SK-N-SH (cell line): Measurements from ENCODE around the gene DSCAML1. TPM values are rescaled to one million over a fixed set of nuclear protein-coding genes. Genes with fewer than 3 reads are reported as not detected.
A peak's percentile ranks its signal among the peaks of the same experiment; 100 is the strongest.

ENCODE experiments used
- CTCF ChIA-PET: fragments of 300-600, 350-600 bp; formaldehyde crosslinking; extraction: SDS; loops from one replicate; lab custom pipeline; 2021; lab: Yijun Ruan, JAX
- POLR2A ChIA-PET: fragments of 350-600 bp; sonication (Branson Sonifier 250); formaldehyde crosslinking; extraction: SDS; loops from one replicate; lab custom pipeline; 2020; ENCODE audit warnings: antibody characterized with exemption, inconsistent platforms; lab: Yijun Ruan, JAX
- DNase-seq: peaks from one replicate; pipeline ENCODE4 v3.0.0; 2012
- H2AFZ ChIP-seq: fragments of 200-600 bp; sonication (generic); 2 replicates; pipeline ENCODE4 v1.8.1; 2016; ENCODE audit warnings: antibody characterized with exemption, mild to moderate bottlenecking, low read depth
- H3F3A ChIP-seq: fragments of 200-600 bp; sonication (generic); replicated peaks from 2 replicates; pipeline ENCODE3; 2016; ENCODE audit warnings: antibody characterized with exemption, mild to moderate bottlenecking; ENCODE audit not compliant: insufficient read depth
- H3K27ac ChIP-seq, 2 experiments: fragments of 200-500 bp in 1 of 2; fragments of 200-600 bp in 1 of 2; sonication (Bioruptor generic) in 1 of 2; sonication (generic), shearing (Covaris generic) in 1 of 2; 2 replicates each; pipeline versions ENCODE4 v1.5.1 to v1.6.1; 2014 to 2016; ENCODE audit warnings: low read depth in 2 of 2, inconsistent platforms in 1 of 2, low read length in 1 of 2, mild to moderate bottlenecking in 1 of 2, mixed read lengths in 1 of 2
- H3K27me3 ChIP-seq: fragments of 200-600 bp; sonication (generic), shearing (Covaris generic); 2 replicates; pipeline ENCODE4 v1.6.1; 2016; ENCODE audit warnings: mixed run types; ENCODE audit not compliant: insufficient read depth
- H3K36me3 ChIP-seq, 2 experiments: fragments of 200-500 bp in 1 of 2; fragments of 200-600 bp in 1 of 2; sonication (Bioruptor generic) in 1 of 2; sonication (generic) in 1 of 2; replicated peaks in 1 of 2; 2 replicates each; pipeline versions ENCODE3 to v1.5.1; 2014 to 2016; ENCODE audit warnings: low read length in 1 of 2, mild to moderate bottlenecking in 1 of 2; ENCODE audit not compliant: insufficient read depth in 2 of 2, control insufficient read depth in 1 of 2
- H3K4me1 ChIP-seq, 2 experiments: fragments of 200-500 bp in 1 of 2; fragments of 200-600 bp in 1 of 2; sonication (Bioruptor generic) in 1 of 2; sonication (generic), shearing (Covaris generic) in 1 of 2; 2 replicates each; pipeline versions ENCODE4 v1.5.1 to v1.6.1; 2014 to 2016; ENCODE audit warnings: low read depth in 1 of 2, low read length in 1 of 2, mixed run types in 1 of 2; ENCODE audit not compliant: insufficient read depth in 2 of 2, control insufficient read depth in 1 of 2
- H3K4me2 ChIP-seq: fragments of 200-600 bp; sonication (generic), shearing (Covaris generic); 2 replicates; pipeline ENCODE4 v1.6.1; 2017; ENCODE audit warnings: mixed run types
- H3K4me3 ChIP-seq, 2 experiments: fragments of 200-500 bp in 1 of 2; fragments of 200-600 bp in 1 of 2; sonication (Bioruptor generic) in 1 of 2; sonication (generic), shearing (Covaris generic) in 1 of 2; 2 replicates each; pipeline versions ENCODE4 v1.5.1 to v1.8.1; 2014 to 2016; ENCODE audit warnings: low read depth in 2 of 2, inconsistent platforms in 1 of 2, low read length in 1 of 2, mild to moderate bottlenecking in 1 of 2, mixed read lengths in 1 of 2, moderate library complexity in 1 of 2
- H3K79me2 ChIP-seq: fragments of 200-600 bp; sonication (generic); 2 replicates; pipeline ENCODE4 v1.8.1; 2017; ENCODE audit warnings: mild to moderate bottlenecking; ENCODE audit not compliant: insufficient read depth
- H3K9ac ChIP-seq: fragments of 200-600 bp; sonication (generic); 2 replicates; pipeline ENCODE4 v1.6.1; 2017; ENCODE audit warnings: mixed run types
- H3K9me2 ChIP-seq: fragments of 200-600 bp; sonication (generic); 2 replicates; pipeline ENCODE4 v1.6.1; 2017; ENCODE audit warnings: mixed run types
- H3K9me3 ChIP-seq: fragments of 200-600 bp; sonication (generic); 2 replicates; pipeline ENCODE4 v1.6.1; 2017; ENCODE audit warnings: mixed run types, mild to moderate bottlenecking, moderate library complexity
- H4K20me1 ChIP-seq: fragments of 200-600 bp; sonication (generic); 2 replicates; pipeline ENCODE4 v1.6.1; 2017; ENCODE audit warnings: mild to moderate bottlenecking, mixed run types; ENCODE audit not compliant: insufficient read depth
- CHD2 ChIP-seq: fragments of 150-350 bp; IDR thresholded peaks from 2 replicates; pipeline ENCODE4 v1.6.1; 2018; ENCODE audit warnings: low read length; ENCODE audit not compliant: partially characterized antibody
- EP300 ChIP-seq, 2 experiments: IDR thresholded peaks; 2 replicates each; pipeline versions ENCODE4 v1.4.0 to v1.6.1; 2012; ENCODE audit warnings: borderline replicate concordance in 1 of 2, low read depth in 1 of 2, low read length in 1 of 2
- MAX ChIP-seq: IDR thresholded peaks from 2 replicates; pipeline ENCODE4 v1.4.0; 2012; ENCODE audit warnings: low read depth
- MEF2A ChIP-seq: IDR thresholded peaks from 2 replicates; pipeline ENCODE4 v1.4.0; 2012; ENCODE audit warnings: low read depth, borderline replicate concordance
- MXI1 ChIP-seq: IDR thresholded peaks from 2 replicates; pipeline ENCODE4 v1.6.1; 2012; ENCODE audit warnings: mild to moderate bottlenecking, low read depth, low read length, improper control_type of control experiment
- NFIC ChIP-seq: IDR thresholded peaks from 2 replicates; pipeline ENCODE4 v1.4.0; 2012; ENCODE audit warnings: borderline replicate concordance
- PBX3 ChIP-seq: IDR thresholded peaks from 2 replicates; pipeline ENCODE4; 2012
- RCOR1 ChIP-seq: fragments of 150-350 bp; IDR thresholded peaks from 2 replicates; pipeline ENCODE4 v1.6.1; 2017; ENCODE audit warnings: antibody characterized with exemption, low read length
- SMC3 ChIP-seq: IDR thresholded peaks from 2 replicates; pipeline ENCODE4 v1.6.1; 2012; ENCODE audit warnings: low read depth, low read length, improper control_type of control experiment
- TAF1 ChIP-seq: IDR thresholded peaks from 2 replicates; pipeline ENCODE4 v1.6.1; 2012; ENCODE audit warnings: low read depth, mild to moderate bottlenecking, low read length, moderate library complexity, borderline replicate concordance
- TCF12 ChIP-seq: IDR thresholded peaks from 2 replicates; pipeline ENCODE4 v1.4.0; 2012
- USF1 ChIP-seq: IDR thresholded peaks from 2 replicates; pipeline ENCODE4 v1.4.0; 2012; ENCODE audit warnings: low read depth, borderline replicate concordance
- YY1 ChIP-seq: IDR thresholded peaks from 2 replicates; pipeline ENCODE4 v1.4.0; 2012; ENCODE audit warnings: low read depth, mild to moderate bottlenecking
- WGBS: methylation state at CpG from one replicate; pipeline ENCODE4 v1.1.6; 2017; ENCODE audit warnings: low lambda C conversion rate; 5-methylcytosine and 5-hydroxymethylcytosine counted together
- polyA plus RNA-seq, 3 experiments: library from polyadenylated mRNA; depleted of rRNA; stranded (reverse); fragments of >200 nt; gene quantifications; 2 replicates each; pipeline ENCODE4 v1.2.3, GENCODE V29; 2012
- TF ChIP-seq, protein P1 (sequence below): IDR thresholded peaks from 2 replicates; pipeline ENCODE4 v1.4.0; 2012; ENCODE audit warnings: low read depth, borderline replicate concordance
- TF ChIP-seq, protein P2 (sequence below): fragments of 200-600 bp; sonication (generic); IDR thresholded peaks from 2 replicates; pipeline ENCODE4 v1.6.1; 2017; ENCODE audit warnings: antibody characterized with exemption, mild to moderate bottlenecking, moderate library complexity
- TF ChIP-seq, protein P3 (sequence below): fragments of 150-350 bp; IDR thresholded peaks from 2 replicates; pipeline ENCODE4 v1.6.1; 2017; ENCODE audit warnings: antibody characterized with exemption, low read length, low read depth, borderline replicate concordance

Gene DSCAML1
- polyA plus RNA-seq, 1 of the 3 experiments (the other 2 are of a cell fraction) = not detected

- POLR2A ChIA-PET = interaction anchor here (1.2 kb wide), 1 partner anchor 11 kb away, joined by 4 read pairs; no protein-coding TSS in a partner anchor
- 71% methylated on average over 21 of the region's 22 CpGs for WGBS
These were observed 294.8 kb downstream of the DSCAML1 start for GRCh38 chr11:117502015-117502778.

More at GRCh38 chr11:117502015-117502778, 294.8 kb downstream of the DSCAML1 start:
- Histone ChIP-seq H3F3A (no peaks in the 10 kb centered on the region), H3K9me2 (no peaks in the 10 kb centered on the region), H4K20me1 (no peaks in the 10 kb centered on the region), H3K9me3 (no peaks in the 10 kb centered on the region), H3K27me3 (peaks cover 8% of the 10 kb centered on the region; the same call in 1 of the 2 replicates), H3K36me3 (no peaks in the 10 kb centered on the region), H3K4me3 (no peak overlapping the region), H3K9ac (no peak overlapping the region), H3K4me2 (no peak overlapping the region), H2AFZ (no peak overlapping the region), H3K27ac (peak overlapping the region in 1 of 2 experiments; percentile 48; a peak in 1 of 4 replicates), H3K4me1 (peaks cover 0 to 53% of the 10 kb centered on the region in 2 experiments; a peak in 1 of 4 replicates), H3K79me2 (no peaks in the 10 kb centered on the region)
- CTCF ChIA-PET = interaction anchor here (1.3 to 2.4 kb wide), 3 partner anchors 59 to 307 kb away, joined by 4 to 10 read pairs (median 6); no protein-coding TSS in a partner anchor
- TF ChIP-seq MXI1 (no peak), EP300 (IDR thresholded peaks at IDR 0.05; ENCODE audit: borderline replicate concordance in 1 of 2, low read depth in 1 of 2, low read length in 1 of 2) (no peak), TAF1 (no peak), CHD2 (no peak), TCF12 (no peak), RCOR1 (no peak), USF1 (no peak), MEF2A (no peak), PBX3 (no peak), NFIC (no peak), YY1 (no peak), MAX (no peak), SMC3 (no peak)
- TF ChIP-seq, protein P1, sequence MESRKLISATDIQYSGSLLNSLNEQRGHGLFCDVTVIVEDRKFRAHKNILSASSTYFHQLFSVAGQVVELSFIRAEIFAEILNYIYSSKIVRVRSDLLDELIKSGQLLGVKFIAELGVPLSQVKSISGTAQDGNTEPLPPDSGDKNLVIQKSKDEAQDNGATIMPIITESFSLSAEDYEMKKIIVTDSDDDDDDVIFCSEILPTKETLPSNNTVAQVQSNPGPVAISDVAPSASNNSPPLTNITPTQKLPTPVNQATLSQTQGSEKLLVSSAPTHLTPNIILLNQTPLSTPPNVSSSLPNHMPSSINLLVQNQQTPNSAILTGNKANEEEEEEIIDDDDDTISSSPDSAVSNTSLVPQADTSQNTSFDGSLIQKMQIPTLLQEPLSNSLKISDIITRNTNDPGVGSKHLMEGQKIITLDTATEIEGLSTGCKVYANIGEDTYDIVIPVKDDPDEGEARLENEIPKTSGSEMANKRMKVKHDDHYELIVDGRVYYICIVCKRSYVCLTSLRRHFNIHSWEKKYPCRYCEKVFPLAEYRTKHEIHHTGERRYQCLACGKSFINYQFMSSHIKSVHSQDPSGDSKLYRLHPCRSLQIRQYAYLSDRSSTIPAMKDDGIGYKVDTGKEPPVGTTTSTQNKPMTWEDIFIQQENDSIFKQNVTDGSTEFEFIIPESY = no peak
- TF ChIP-seq, protein P2, sequence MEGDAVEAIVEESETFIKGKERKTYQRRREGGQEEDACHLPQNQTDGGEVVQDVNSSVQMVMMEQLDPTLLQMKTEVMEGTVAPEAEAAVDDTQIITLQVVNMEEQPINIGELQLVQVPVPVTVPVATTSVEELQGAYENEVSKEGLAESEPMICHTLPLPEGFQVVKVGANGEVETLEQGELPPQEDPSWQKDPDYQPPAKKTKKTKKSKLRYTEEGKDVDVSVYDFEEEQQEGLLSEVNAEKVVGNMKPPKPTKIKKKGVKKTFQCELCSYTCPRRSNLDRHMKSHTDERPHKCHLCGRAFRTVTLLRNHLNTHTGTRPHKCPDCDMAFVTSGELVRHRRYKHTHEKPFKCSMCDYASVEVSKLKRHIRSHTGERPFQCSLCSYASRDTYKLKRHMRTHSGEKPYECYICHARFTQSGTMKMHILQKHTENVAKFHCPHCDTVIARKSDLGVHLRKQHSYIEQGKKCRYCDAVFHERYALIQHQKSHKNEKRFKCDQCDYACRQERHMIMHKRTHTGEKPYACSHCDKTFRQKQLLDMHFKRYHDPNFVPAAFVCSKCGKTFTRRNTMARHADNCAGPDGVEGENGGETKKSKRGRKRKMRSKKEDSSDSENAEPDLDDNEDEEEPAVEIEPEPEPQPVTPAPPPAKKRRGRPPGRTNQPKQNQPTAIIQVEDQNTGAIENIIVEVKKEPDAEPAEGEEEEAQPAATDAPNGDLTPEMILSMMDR = no peak
- TF ChIP-seq, protein P3, sequence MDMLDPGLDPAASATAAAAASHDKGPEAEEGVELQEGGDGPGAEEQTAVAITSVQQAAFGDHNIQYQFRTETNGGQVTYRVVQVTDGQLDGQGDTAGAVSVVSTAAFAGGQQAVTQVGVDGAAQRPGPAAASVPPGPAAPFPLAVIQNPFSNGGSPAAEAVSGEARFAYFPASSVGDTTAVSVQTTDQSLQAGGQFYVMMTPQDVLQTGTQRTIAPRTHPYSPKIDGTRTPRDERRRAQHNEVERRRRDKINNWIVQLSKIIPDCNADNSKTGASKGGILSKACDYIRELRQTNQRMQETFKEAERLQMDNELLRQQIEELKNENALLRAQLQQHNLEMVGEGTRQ = no peak
- no peak for DNase-seq
